ENCODE data around the gene ATP6V0C. TPM values are rescaled to one million over a fixed set of nuclear protein-coding genes. Genes with fewer than 3 reads are reported as not detected.
A peak's percentile ranks its signal among the peaks of the same experiment; 100 is the strongest.

The ATP6V0C gene
- total and polyA plus RNA-seq, 2 of the 13 experiments (the other 11 are each of a cell fraction or from before 2014, with no cell fraction given) = 10.4 to 20.1 TPM

DNA sequence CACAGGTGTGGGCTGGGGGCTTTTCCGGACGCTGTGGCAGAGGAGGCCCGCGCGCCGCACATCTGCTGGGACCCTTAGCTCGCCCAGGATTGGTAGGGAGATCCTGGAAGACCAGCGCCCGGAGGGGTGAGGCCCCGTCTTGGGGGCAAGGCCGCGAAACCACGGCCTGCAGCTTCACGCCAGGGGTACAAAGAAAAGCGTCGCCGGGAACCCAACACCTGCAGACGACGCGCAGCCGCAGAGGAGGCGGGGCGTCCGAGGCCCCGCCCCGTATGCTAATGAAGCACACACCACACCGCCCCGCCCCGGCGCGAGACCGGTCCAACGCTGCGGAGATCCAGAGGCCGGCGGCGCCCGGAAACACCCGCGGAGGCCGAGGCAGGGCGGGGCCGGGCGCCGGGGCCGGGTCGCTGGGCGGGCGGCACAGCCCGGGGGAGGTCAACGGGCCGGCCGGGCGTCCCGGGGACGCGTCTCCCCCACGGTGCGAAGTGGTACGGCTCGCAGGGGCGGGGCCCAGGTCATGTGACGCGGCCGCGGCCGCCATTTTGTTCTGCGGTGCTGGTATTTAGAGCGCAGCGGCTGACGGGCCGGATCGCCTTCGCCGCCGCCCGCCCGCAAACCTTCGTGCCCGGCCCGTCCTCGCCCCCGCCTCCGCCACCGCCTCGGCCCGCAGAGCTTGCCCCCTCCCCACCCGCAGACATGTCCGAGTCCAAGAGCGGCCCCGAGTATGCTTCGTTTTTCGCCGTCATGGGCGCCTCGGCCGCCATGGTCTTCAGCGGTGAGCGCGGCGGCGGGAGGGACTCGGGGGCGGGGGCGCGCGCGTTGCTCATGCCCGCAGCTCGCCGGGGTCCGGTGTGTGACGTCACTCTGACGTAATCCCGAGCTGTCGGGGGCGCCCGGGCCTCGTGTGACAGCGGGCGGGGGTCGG, at the start of gene ATP6V0C (continued):
- TF ChIP-seq ZBTB42 (CRISPR knock-in tag; IDR thresholded peaks at IDR 0.05) = no peak
- peak; percentile 37; the same call in 1 of the 2 replicates for TF ChIP-seq ZNF234 (CRISPR knock-in tag; conservative IDR thresholded peaks at IDR 0.05)
- TF ChIP-seq, protein P1, sequence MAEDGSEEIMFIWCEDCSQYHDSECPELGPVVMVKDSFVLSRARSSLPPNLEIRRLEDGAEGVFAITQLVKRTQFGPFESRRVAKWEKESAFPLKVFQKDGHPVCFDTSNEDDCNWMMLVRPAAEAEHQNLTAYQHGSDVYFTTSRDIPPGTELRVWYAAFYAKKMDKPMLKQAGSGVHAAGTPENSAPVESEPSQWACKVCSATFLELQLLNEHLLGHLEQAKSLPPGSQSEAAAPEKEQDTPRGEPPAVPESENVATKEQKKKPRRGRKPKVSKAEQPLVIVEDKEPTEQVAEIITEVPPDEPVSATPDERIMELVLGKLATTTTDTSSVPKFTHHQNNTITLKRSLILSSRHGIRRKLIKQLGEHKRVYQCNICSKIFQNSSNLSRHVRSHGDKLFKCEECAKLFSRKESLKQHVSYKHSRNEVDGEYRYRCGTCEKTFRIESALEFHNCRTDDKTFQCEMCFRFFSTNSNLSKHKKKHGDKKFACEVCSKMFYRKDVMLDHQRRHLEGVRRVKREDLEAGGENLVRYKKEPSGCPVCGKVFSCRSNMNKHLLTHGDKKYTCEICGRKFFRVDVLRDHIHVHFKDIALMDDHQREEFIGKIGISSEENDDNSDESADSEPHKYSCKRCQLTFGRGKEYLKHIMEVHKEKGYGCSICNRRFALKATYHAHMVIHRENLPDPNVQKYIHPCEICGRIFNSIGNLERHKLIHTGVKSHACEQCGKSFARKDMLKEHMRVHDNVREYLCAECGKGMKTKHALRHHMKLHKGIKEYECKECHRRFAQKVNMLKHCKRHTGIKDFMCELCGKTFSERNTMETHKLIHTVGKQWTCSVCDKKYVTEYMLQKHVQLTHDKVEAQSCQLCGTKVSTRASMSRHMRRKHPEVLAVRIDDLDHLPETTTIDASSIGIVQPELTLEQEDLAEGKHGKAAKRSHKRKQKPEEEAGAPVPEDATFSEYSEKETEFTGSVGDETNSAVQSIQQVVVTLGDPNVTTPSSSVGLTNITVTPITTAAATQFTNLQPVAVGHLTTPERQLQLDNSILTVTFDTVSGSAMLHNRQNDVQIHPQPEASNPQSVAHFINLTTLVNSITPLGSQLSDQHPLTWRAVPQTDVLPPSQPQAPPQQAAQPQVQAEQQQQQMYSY (CRISPR knock-in tag; IDR thresholded peaks at IDR 0.05) = no peak
- no peak for TF ChIP-seq RBM39 (IDR thresholded peaks at IDR 0.05; ENCODE audit: low read depth, low read length, poor library complexity, severe bottlenecking)
- TF ChIP-seq ZNF709 (CRISPR knock-in tag; IDR thresholded peaks at IDR 0.05) = peak; percentile 58
- no peak for TF ChIP-seq MAFG (CRISPR knock-in tag; IDR thresholded peaks at IDR 0.05)
- no peak for TF ChIP-seq ZFP36 (IDR thresholded peaks at IDR 0.05; ENCODE audit: borderline replicate concordance, low read depth, low read length, partially characterized antibody)
- TF ChIP-seq, protein P2, sequence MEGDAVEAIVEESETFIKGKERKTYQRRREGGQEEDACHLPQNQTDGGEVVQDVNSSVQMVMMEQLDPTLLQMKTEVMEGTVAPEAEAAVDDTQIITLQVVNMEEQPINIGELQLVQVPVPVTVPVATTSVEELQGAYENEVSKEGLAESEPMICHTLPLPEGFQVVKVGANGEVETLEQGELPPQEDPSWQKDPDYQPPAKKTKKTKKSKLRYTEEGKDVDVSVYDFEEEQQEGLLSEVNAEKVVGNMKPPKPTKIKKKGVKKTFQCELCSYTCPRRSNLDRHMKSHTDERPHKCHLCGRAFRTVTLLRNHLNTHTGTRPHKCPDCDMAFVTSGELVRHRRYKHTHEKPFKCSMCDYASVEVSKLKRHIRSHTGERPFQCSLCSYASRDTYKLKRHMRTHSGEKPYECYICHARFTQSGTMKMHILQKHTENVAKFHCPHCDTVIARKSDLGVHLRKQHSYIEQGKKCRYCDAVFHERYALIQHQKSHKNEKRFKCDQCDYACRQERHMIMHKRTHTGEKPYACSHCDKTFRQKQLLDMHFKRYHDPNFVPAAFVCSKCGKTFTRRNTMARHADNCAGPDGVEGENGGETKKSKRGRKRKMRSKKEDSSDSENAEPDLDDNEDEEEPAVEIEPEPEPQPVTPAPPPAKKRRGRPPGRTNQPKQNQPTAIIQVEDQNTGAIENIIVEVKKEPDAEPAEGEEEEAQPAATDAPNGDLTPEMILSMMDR (CRISPR knock-in tag; IDR thresholded peaks at IDR 0.05) = no peak
- no peak for TF ChIP-seq EP300 (IDR thresholded peaks at IDR 0.05; ENCODE audit: low read depth in 2 of 2, low read length in 2 of 2)
- no peak for TF ChIP-seq EP300 (CRISPR knock-in tag; IDR thresholded peaks at IDR 0.05; ENCODE audit: borderline replicate concordance)
- peak; percentile 83 for TF ChIP-seq GATAD1 (CRISPR knock-in tag; IDR thresholded peaks at IDR 0.05)
- no peak for TF ChIP-seq MTF1 (CRISPR knock-in tag; IDR thresholded peaks at IDR 0.05)
- no peak for TF ChIP-seq PCBP1 (IDR thresholded peaks at IDR 0.05; ENCODE audit: borderline replicate concordance, low read depth, low read length)
- TF ChIP-seq ZNF282 (IDR thresholded peaks at IDR 0.05; ENCODE audit: partially characterized antibody) = no peak
- no peak for TF ChIP-seq SMYD3 (CRISPR knock-in tag; IDR thresholded peaks at IDR 0.05)
- TF ChIP-seq, protein P3, sequence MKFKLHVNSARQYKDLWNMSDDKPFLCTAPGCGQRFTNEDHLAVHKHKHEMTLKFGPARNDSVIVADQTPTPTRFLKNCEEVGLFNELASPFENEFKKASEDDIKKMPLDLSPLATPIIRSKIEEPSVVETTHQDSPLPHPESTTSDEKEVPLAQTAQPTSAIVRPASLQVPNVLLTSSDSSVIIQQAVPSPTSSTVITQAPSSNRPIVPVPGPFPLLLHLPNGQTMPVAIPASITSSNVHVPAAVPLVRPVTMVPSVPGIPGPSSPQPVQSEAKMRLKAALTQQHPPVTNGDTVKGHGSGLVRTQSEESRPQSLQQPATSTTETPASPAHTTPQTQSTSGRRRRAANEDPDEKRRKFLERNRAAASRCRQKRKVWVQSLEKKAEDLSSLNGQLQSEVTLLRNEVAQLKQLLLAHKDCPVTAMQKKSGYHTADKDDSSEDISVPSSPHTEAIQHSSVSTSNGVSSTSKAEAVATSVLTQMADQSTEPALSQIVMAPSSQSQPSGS (CRISPR knock-in tag; IDR thresholded peaks at IDR 0.05) = peak; percentile 13; the same call in 1 of the 2 replicates
- TF ChIP-seq MAFK (conservative IDR thresholded peaks at IDR 0.05 in 1 of 2, IDR thresholded peaks at IDR 0.05 in 1 of 2; ENCODE audit: low read length in 2 of 2) = no peak
- TF ChIP-seq, protein P4, sequence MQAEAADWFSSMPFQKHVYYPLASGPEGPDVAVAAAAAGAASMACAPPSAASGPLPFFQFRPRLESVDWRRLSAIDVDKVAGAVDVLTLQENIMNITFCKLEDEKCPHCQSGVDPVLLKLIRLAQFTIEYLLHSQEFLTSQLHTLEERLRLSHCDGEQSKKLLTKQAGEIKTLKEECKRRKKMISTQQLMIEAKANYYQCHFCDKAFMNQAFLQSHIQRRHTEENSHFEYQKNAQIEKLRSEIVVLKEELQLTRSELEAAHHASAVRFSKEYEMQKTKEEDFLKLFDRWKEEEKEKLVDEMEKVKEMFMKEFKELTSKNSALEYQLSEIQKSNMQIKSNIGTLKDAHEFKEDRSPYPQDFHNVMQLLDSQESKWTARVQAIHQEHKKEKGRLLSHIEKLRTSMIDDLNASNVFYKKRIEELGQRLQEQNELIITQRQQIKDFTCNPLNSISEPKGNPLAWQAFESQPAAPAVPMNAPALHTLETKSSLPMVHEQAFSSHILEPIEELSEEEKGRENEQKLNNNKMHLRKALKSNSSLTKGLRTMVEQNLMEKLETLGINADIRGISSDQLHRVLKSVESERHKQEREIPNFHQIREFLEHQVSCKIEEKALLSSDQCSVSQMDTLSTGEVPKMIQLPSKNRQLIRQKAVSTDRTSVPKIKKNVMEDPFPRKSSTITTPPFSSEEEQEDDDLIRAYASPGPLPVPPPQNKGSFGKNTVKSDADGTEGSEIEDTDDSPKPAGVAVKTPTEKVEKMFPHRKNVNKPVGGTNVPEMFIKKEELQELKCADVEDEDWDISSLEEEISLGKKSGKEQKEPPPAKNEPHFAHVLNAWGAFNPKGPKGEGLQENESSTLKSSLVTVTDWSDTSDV (CRISPR knock-in tag; IDR thresholded peaks at IDR 0.05) = no peak
- TF ChIP-seq CREM (IDR thresholded peaks at IDR 0.05) = no peak; the same call in 1 of the 2 replicates
- TF ChIP-seq CREM (CRISPR knock-in tag; IDR thresholded peaks at IDR 0.05) = no peak
